Astrocyte (in vitro differentiated cells and primary cell): Measurements from ENCODE around the gene TMEM192.

Source experiments
- CTCF ChIP-seq: IDR thresholded peaks from 2 replicates; pipeline ENCODE4 v1.5.1; 2011; ENCODE audit warnings: low read depth, mild to moderate bottlenecking, inconsistent platforms, low read length, moderate library complexity; ENCODE audit not compliant: insufficient read depth
- EZH2 ChIP-seq: IDR thresholded peaks from 2 replicates; pipeline ENCODE4 v1.6.1; 2012; ENCODE audit warnings: mild to moderate bottlenecking, low read length, inconsistent platforms; ENCODE audit not compliant: insufficient read depth

- TF ChIP-seq CTCF, result no peak
- no peak for TF ChIP-seq EZH2
These were observed 81.0 kb downstream of the TMEM192 start, which contains the start of gene TRIM60 for GRCh38 chr4:165031436-165032211.
